Epithelial cell of proximal tubule (primary cell): ENCODE data around the gene BAAT. TPM values are rescaled to one million over a fixed set of nuclear protein-coding genes. Genes with fewer than 3 reads are reported as not detected.

Experiments
- DNase-seq: peaks from one replicate; pipeline ENCODE4 v3.0.0-alpha.2; 2011; ENCODE audit warnings: low read depth
- H3K4me3 ChIP-seq: 2 replicates; pipeline ENCODE4 v1.5.1; 2011; ENCODE audit warnings: low read depth, mild to moderate bottlenecking, low read length
- CTCF ChIP-seq: conservative IDR thresholded peaks from 2 replicates; pipeline ENCODE4 v1.5.1; 2012; ENCODE audit warnings: low read depth, mild to moderate bottlenecking, low read length
- total RNA-seq: library from RNA; depleted of rRNA; stranded (reverse); fragments of >200 nt; gene quantifications from 2 replicates; pipeline ENCODE4 v1.2.3, GENCODE V29; 2015

Gene BAAT
- total RNA-seq, 1 donor from 2014 or later: not detected

GRCh38 chr9:101414839-101415238 is 30.0 kb upstream of the BAAT start:
- no peak for DNase-seq
- no peak for TF ChIP-seq CTCF
- no peak overlapping the region for H3K4me3 ChIP-seq

DNA sequence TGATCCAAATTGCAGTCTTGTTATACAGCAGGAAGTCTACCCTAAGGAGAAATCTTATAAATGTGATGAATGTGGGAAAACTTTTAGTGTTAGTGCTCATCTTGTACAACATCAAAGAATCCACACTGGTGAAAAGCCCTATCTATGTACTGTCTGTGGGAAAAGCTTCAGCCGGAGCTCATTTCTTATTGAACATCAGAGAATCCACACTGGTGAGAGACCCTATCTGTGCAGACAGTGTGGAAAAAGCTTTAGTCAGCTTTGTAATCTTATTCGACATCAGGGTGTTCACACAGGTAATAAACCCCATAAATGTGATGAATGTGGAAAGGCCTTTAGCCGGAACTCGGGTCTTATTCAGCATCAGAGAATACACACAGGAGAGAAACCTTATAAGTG is 24.3 kb upstream of the BAAT start:
- DNase-seq: no peak
- no peak for TF ChIP-seq CTCF

GRCh38 chr9:101408374-101409078 is 23.7 kb upstream of the BAAT start:
- no peak for DNase-seq
- TF ChIP-seq CTCF: no peak
- no peak overlapping the region for H3K4me3 ChIP-seq

More for the DNA sequence above, 24.3 kb upstream of the BAAT start:
- no peak overlapping the region for H3K4me3 ChIP-seq

- no peak for DNase-seq
- H3K4me3 ChIP-seq: no peak overlapping the region
- no peak for TF ChIP-seq CTCF
Measured at GRCh38 chr9:101403516-101404285, 18.9 kb upstream of the BAAT start.

- H3K4me3 ChIP-seq: peak overlapping the region; percentile 63
- DNase-seq: no peak
- no peak for TF ChIP-seq CTCF
Measured at GRCh38 chr9:101400120-101400519, 15.3 kb upstream of the BAAT start.

- TF ChIP-seq CTCF: no peak
- peak overlapping the region; percentile 63 for H3K4me3 ChIP-seq
- DNase-seq: no peak
Measured at GRCh38 chr9:101399643-101399970, 14.8 kb upstream of the BAAT start.
